ENCODE measurements around the gene TIMM10. TPM values are rescaled to one million over a fixed set of nuclear protein-coding genes. Genes with fewer than 3 reads are reported as not detected.

TIMM10 gene
- total RNA-seq, 1 experiment from 2014 or later: 152 TPM

DNA sequence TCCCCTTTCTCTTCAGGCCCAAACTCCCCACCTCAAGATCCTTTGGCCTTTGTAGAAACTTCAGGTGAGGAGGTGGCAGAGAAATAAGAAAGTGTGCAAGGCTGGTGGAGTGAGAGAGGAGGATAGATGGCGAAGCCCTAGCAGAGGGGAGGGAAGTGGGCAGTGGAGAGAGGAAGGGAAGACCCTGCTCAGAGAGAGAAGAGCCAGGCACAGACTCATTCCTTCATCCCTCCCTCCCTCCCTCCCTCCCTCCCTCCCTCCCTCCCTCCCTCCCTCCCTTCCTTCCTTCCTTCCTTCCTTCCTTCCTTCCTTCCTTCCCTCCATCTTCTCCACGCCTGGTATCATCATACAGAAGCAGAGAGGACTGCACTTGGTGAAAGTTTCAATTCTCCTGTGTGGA is 49.2 kb downstream of the TIMM10 start:
- TF ChIP-seq, protein P1, sequence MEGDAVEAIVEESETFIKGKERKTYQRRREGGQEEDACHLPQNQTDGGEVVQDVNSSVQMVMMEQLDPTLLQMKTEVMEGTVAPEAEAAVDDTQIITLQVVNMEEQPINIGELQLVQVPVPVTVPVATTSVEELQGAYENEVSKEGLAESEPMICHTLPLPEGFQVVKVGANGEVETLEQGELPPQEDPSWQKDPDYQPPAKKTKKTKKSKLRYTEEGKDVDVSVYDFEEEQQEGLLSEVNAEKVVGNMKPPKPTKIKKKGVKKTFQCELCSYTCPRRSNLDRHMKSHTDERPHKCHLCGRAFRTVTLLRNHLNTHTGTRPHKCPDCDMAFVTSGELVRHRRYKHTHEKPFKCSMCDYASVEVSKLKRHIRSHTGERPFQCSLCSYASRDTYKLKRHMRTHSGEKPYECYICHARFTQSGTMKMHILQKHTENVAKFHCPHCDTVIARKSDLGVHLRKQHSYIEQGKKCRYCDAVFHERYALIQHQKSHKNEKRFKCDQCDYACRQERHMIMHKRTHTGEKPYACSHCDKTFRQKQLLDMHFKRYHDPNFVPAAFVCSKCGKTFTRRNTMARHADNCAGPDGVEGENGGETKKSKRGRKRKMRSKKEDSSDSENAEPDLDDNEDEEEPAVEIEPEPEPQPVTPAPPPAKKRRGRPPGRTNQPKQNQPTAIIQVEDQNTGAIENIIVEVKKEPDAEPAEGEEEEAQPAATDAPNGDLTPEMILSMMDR (IDR thresholded peaks at IDR 0.05): no peak
- TF ChIP-seq TCF7L2 (IDR thresholded peaks at IDR 0.05; ENCODE audit: low read depth, low read length) (no peak), SIN3A (IDR thresholded peaks at IDR 0.05; ENCODE audit: borderline replicate concordance, insufficient read depth, low read depth, low read length) (no peak), POLR2AphosphoS5 (IDR thresholded peaks at IDR 0.05; ENCODE audit: low read depth, low read length) (no peak)
- TF ChIP-seq, protein P2, sequence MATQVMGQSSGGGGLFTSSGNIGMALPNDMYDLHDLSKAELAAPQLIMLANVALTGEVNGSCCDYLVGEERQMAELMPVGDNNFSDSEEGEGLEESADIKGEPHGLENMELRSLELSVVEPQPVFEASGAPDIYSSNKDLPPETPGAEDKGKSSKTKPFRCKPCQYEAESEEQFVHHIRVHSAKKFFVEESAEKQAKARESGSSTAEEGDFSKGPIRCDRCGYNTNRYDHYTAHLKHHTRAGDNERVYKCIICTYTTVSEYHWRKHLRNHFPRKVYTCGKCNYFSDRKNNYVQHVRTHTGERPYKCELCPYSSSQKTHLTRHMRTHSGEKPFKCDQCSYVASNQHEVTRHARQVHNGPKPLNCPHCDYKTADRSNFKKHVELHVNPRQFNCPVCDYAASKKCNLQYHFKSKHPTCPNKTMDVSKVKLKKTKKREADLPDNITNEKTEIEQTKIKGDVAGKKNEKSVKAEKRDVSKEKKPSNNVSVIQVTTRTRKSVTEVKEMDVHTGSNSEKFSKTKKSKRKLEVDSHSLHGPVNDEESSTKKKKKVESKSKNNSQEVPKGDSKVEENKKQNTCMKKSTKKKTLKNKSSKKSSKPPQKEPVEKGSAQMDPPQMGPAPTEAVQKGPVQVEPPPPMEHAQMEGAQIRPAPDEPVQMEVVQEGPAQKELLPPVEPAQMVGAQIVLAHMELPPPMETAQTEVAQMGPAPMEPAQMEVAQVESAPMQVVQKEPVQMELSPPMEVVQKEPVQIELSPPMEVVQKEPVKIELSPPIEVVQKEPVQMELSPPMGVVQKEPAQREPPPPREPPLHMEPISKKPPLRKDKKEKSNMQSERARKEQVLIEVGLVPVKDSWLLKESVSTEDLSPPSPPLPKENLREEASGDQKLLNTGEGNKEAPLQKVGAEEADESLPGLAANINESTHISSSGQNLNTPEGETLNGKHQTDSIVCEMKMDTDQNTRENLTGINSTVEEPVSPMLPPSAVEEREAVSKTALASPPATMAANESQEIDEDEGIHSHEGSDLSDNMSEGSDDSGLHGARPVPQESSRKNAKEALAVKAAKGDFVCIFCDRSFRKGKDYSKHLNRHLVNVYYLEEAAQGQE (IDR thresholded peaks at IDR 0.05; ENCODE audit: insufficient read depth in 1 of 2, low read depth in 2 of 2, low read length in 1 of 2): no peak
- ChIA-PET POLR2A (no interaction called here), CTCF (interaction anchor here (0.7 to 1.3 kb wide), 3 partner anchors 15 to 160 kb away, joined by 3 to 5 read pairs (median 3); no protein-coding TSS in a partner anchor)
- no TSS peak for BruUV-seq (replicated peaks)
- Histone ChIP-seq H3K4me1 (ENCODE audit: control insufficient read depth, insufficient read depth, low read length) (no peaks in the 10 kb centered on the region; the same call in 1 of the 2 replicates), H3K9me3 (ENCODE audit: control insufficient read depth, insufficient read depth, low read depth, low read length) (no peaks in the 10 kb centered on the region), H3K27ac (ENCODE audit: low read length) (no peak overlapping the region), H3K27me3 (ENCODE audit: control insufficient read depth, insufficient read depth, low read length) (peaks cover 6% of the 10 kb centered on the region), H3K36me3 (ENCODE audit: control insufficient read depth, insufficient read depth, low read length) (no peaks in the 10 kb centered on the region), H3K4me3 (ENCODE audit: low read depth in 2 of 2, low read length in 2 of 2) (no peak overlapping the region)
- intact Hi-C loops (cut with micrococcal nuclease; ENCODE audit: unreplicated experiment) (loop anchor here (5.0 kb wide), 1 partner anchor 134 kb away; no protein-coding TSS in a partner anchor), in situ Hi-C loops (cut with HindIII; ENCODE audit: low pct_unique_long_range_greater_than_20kb, low sequenced_read_pairs) (no loop called here)
- no peak for DNase-seq (ENCODE audit: low read depth, low spot score)
- ATAC-seq: no peak

DNA sequence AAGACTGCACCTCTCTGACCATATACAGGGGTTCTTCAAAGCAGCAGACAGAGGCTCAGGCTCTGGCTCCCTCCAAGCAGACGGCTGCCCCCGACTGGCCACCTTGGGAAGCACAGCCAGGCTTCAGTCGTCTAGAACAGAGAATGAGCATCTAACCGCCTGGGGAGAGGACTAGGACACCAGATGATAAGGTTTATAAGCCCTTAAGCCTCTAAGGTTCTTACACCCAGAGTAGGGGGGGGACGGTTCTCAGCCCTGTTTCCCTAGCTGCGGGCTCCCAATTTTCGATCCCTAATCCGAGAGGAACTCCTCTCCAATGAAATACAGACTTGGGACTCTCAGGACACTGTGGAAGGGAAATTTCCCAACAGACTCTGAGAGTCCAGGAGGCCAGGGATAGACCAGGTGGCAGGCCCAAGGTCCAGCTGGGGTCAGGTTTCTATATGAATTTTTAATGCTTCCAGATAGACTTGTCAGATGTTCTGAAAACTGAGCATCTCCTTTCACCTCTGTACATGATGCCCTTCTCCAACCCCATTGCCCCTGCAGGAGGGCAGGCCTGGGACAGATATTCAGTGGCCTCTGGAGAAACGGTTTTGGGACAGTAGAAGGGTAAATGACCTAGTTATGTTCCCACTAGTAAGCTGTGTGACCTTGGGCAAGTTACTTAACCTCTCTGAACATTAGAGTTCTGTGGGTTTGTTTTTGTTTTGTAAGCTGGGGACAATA is 50.0 kb downstream of the TIMM10 start:
- Histone ChIP-seq H3K4me3 (ENCODE audit: low read depth in 2 of 2, low read length in 2 of 2) (no peak overlapping the region), H3K27ac (ENCODE audit: low read length) (no peak overlapping the region), H3K36me3 (ENCODE audit: control insufficient read depth, insufficient read depth, low read length) (no peaks in the 10 kb centered on the region), H3K4me1 (ENCODE audit: control insufficient read depth, insufficient read depth, low read length) (no peaks in the 10 kb centered on the region; the same call in 1 of the 2 replicates), H3K9me3 (ENCODE audit: control insufficient read depth, insufficient read depth, low read depth, low read length) (no peaks in the 10 kb centered on the region), H3K27me3 (ENCODE audit: control insufficient read depth, insufficient read depth, low read length) (peaks cover 10% of the 10 kb centered on the region)
- BruUV-seq (replicated peaks): no TSS peak
- intact Hi-C loops (cut with micrococcal nuclease; ENCODE audit: unreplicated experiment) (loop anchor here (5.0 kb wide), 1 partner anchor 133 kb away; no protein-coding TSS in a partner anchor), in situ Hi-C loops (cut with HindIII; ENCODE audit: low pct_unique_long_range_greater_than_20kb, low sequenced_read_pairs) (no loop called here)
- TF ChIP-seq TCF7L2 (IDR thresholded peaks at IDR 0.05; ENCODE audit: low read depth, low read length) (no peak), SIN3A (IDR thresholded peaks at IDR 0.05; ENCODE audit: borderline replicate concordance, insufficient read depth, low read depth, low read length) (no peak)
- TF ChIP-seq, protein P1 (IDR thresholded peaks at IDR 0.05): peak; percentile 91
- TF ChIP-seq, protein P2 (IDR thresholded peaks at IDR 0.05; ENCODE audit: insufficient read depth in 1 of 2, low read depth in 2 of 2, low read length in 1 of 2): no peak
- ATAC-seq: peak; percentile 74
- POLR2A ChIA-PET: no interaction called here
- no peak for DNase-seq (ENCODE audit: low read depth, low spot score)
- CTCF ChIA-PET: interaction anchor here (0.6 to 1.3 kb wide), 2 partner anchors 22 to 135 kb away, joined by 3 read pairs; no protein-coding TSS in a partner anchor
